Endometrial microvascular endothelial cells (primary cell): Measurements from ENCODE around the gene PRKX. TPM values are rescaled to one million over a fixed set of nuclear protein-coding genes. Genes with fewer than 3 reads are reported as not detected.
"Not testable (repeated sequence)": the region's sequence is repeated elsewhere in the genome, so short reads cannot be mapped to it uniquely, and the experiment has no call there.

Experiments
- in situ Hi-C: cut with HindIII; loops from 2 replicates; pipeline ENCODE4 v1.10.0; 2017; ENCODE audit warnings: low sequenced_read_pairs, low pct_unique_long_range_greater_than_20kb; ENCODE audit errors: inconsistent ontology term
- total RNA-seq: library from RNA; depleted of rRNA; stranded (reverse); fragments of >200 nt; gene quantifications from one replicate; pipeline ENCODE4 v1.2.3, GENCODE V29; 2015; ENCODE audit errors: inconsistent ontology term

Gene PRKX
- total RNA-seq, 1 donor from 2014 or later, result 26.7 TPM

- in situ Hi-C loops, result no loop called here
These were observed 114.7 kb downstream of the PRKX start for GRCh38 chrX:3598709-3599108.

GRCh38 chrX:3598046-3598605, 115.3 kb downstream of the PRKX start:
- in situ Hi-C loops, result no loop called here

- in situ Hi-C loops, result no loop called here
These were observed 121.3 kb downstream of the PRKX start for GRCh38 chrX:3592184-3592583.

- in situ Hi-C loops, result no loop called here
These were observed 124.0 kb downstream of the PRKX start for GRCh38 chrX:3589474-3589873.

GRCh38 chrX:3585719-3586118, 127.7 kb downstream of the PRKX start:
- in situ Hi-C loops, result no loop called here

GRCh38 chrX:3584415-3584996, 128.9 kb downstream of the PRKX start:
- in situ Hi-C loops, result no loop called here

- in situ Hi-C loops, result no loop called here
These were observed 131.0 kb downstream of the PRKX start for GRCh38 chrX:3582451-3582850.

GRCh38 chrX:3581609-3582108, 131.8 kb downstream of the PRKX start:
- in situ Hi-C loops, result no loop called here

- in situ Hi-C loops, result no loop called here
These were observed 135.9 kb downstream of the PRKX start for GRCh38 chrX:3577551-3577950.

- in situ Hi-C loops, result no loop called here
These were observed 136.5 kb downstream of the PRKX start for GRCh38 chrX:3576886-3577501.

GRCh38 chrX:3567686-3568085, 145.8 kb downstream of the PRKX start:
- in situ Hi-C loops, result no loop called here

- in situ Hi-C loops, result no loop called here
These were observed 150.0 kb downstream of the PRKX start for GRCh38 chrX:3563451-3563850.

- in situ Hi-C loops, result not testable (repeated sequence)
These were observed 153.4 kb downstream of the PRKX start for GRCh38 chrX:3560010-3560409.
